K562 (cell line): ENCODE results near the gene ABHD5. TPM values are rescaled to one million over a fixed set of nuclear protein-coding genes. Genes with fewer than 3 reads are reported as not detected.
A peak's percentile ranks its signal among the peaks of the same experiment; 100 is the strongest.

Experiments used
- ATAC-seq: fragments of 200-7000 bp; cut with Tn5 transposase; 3 replicates; pipeline ENCODE4 v1.9.1; 2020; ENCODE audit warnings: moderate library complexity
- BruUV-seq: library from RNA; stranded (reverse); fragments of 400-500 nt; replicated peaks from 2 replicates; lab custom pipeline; 2021; lab: Mats Ljungman, UMichigan
- CTCF ChIA-PET: fragments of 300-600 bp; formaldehyde crosslinking; extraction: SDS; loops from one replicate; lab custom pipeline; 2021; ENCODE audit warnings: low intra/inter-chr PET ratio; lab: Yijun Ruan, JAX
- POLR2A ChIA-PET: fragments of 300-600, 350-650 bp; sonication (Branson Sonifier 250); formaldehyde crosslinking; extraction: SDS; loops from one replicate; lab custom pipeline; 2021; ENCODE audit warnings: antibody characterized with exemption, inconsistent platforms; lab: Yijun Ruan, JAX
- DNase-seq, 4 experiments: peaks; one replicate each; pipeline versions ENCODE4 v3.0.0 to v3.0.0-alpha.2; 2011 to 2018; ENCODE audit warnings: low spot score in 3 of 4, mixed read lengths in 3 of 4; ENCODE audit errors: extremely low read depth in 1 of 4
- FAIRE-seq: peaks from 2 replicates; lab custom pipeline; 2011; peaks lifted over from hg19 to GRCh38; lab: Jason Lieb, UNC
- H2AFZ ChIP-seq: 2 replicates; pipeline ENCODE4 v1.6.0; 2011; ENCODE audit warnings: low read depth, low read length, control low read depth, inconsistent platforms
- H3K27ac ChIP-seq: fragments of 200-600 bp; 3 replicates; pipeline ENCODE4 v1.8.0; 2011; ENCODE audit warnings: low read depth, mild to moderate bottlenecking, control low read depth, inconsistent platforms, low read length, moderate library complexity, mixed read lengths; ENCODE audit errors: extremely low read depth
- H3K27me3 ChIP-seq, 2 experiments: fragments of 300-600 bp in 1 of 2; 2 replicates in 1 of 2; 3 replicates in 1 of 2; pipeline versions ENCODE4 v1.6.0 to v1.8.0; 2011; ENCODE audit warnings: inconsistent platforms in 2 of 2, low read length in 2 of 2, mild to moderate bottlenecking in 1 of 2, mixed read lengths in 1 of 2, moderate library complexity in 1 of 2; ENCODE audit not compliant: control insufficient read depth in 2 of 2, insufficient read depth in 2 of 2
- H3K36me3 ChIP-seq: fragments of 300-600 bp; 3 replicates; pipeline ENCODE4 v1.8.0; 2011; ENCODE audit warnings: mild to moderate bottlenecking, low read length, inconsistent platforms; ENCODE audit not compliant: control insufficient read depth, insufficient read depth
- H3K4me1 ChIP-seq, 2 experiments: fragments of 200-600 bp in 1 of 2; replicated peaks in 1 of 2; 2 replicates in 1 of 2; 3 replicates in 1 of 2; pipeline versions ENCODE4 v1.5.1 to v1.8.0; 2011; ENCODE audit warnings: inconsistent platforms in 2 of 2, low read length in 2 of 2, mild to moderate bottlenecking in 1 of 2, mixed read lengths in 1 of 2, moderate library complexity in 1 of 2; ENCODE audit not compliant: control insufficient read depth in 2 of 2, insufficient read depth in 2 of 2
- H3K4me2 ChIP-seq: 2 replicates; pipeline ENCODE4 v1.6.1; 2011; ENCODE audit warnings: low read length, control low read depth, inconsistent platforms, mixed read lengths; ENCODE audit not compliant: insufficient read depth
- H3K4me3 ChIP-seq: fragments of 200-600 bp; sonication (generic), shearing (Covaris generic); 2 replicates; pipeline ENCODE4 v1.5.1; 2016; ENCODE audit warnings: control low read depth, inconsistent platforms
- H3K79me2 ChIP-seq: fragments of 200-600 bp; 3 replicates; pipeline ENCODE4 v1.8.0; 2011; ENCODE audit warnings: low read length, inconsistent platforms; ENCODE audit not compliant: control insufficient read depth, insufficient read depth
- H3K9ac ChIP-seq, 2 experiments: 2 replicates each; pipeline versions ENCODE4 v1.6.0 to v1.6.1; 2011; ENCODE audit warnings: low read depth in 2 of 2, low read length in 2 of 2, control low read depth in 1 of 2, inconsistent platforms in 1 of 2, mild to moderate bottlenecking in 1 of 2, mixed read lengths in 1 of 2; ENCODE audit not compliant: insufficient read depth in 1 of 2
- H3K9me1 ChIP-seq: one replicate; pipeline ENCODE4 v1.6.0; 2011; ENCODE audit warnings: inconsistent platforms, mild to moderate bottlenecking, low read length, moderate library complexity; ENCODE audit not compliant: control insufficient read depth, insufficient read depth
- H3K9me3 ChIP-seq: replicated peaks from 2 replicates; pipeline ENCODE4 v1.5.1; 2011; ENCODE audit warnings: low read depth, low read length, inconsistent platforms; ENCODE audit not compliant: control insufficient read depth, insufficient read depth
- H4K20me1 ChIP-seq: replicated peaks from 2 replicates; pipeline ENCODE4 v1.6.1; 2011; ENCODE audit warnings: low read length, inconsistent platforms, mixed read lengths; ENCODE audit not compliant: control insufficient read depth, insufficient read depth
- C11orf30 ChIP-seq: fragments of 450-650 bp; IDR thresholded peaks from 2 replicates; pipeline ENCODE4 v1.6.1; 2016; ENCODE audit warnings: low read depth, mild to moderate bottlenecking
- CTCF ChIP-seq, 3 experiments: IDR thresholded peaks in 2 of 3; conservative IDR thresholded peaks in 1 of 3; 2 replicates each; pipeline ENCODE4 v1.5.1; 2011 to 2012; ENCODE audit warnings: low read length in 3 of 3, mild to moderate bottlenecking in 3 of 3, control low read depth in 2 of 3, improper control_type of control experiment in 1 of 3, inconsistent platforms in 1 of 3, low read depth in 1 of 3, mixed read lengths in 1 of 3, moderate library complexity in 1 of 3; ENCODE audit not compliant: insufficient read depth in 2 of 3
- HNRNPLL ChIP-seq: fragments of 200-400 bp; formaldehyde crosslinking; IDR thresholded peaks from 2 replicates; pipeline ENCODE4 v1.6.1; 2017; ENCODE audit warnings: low read length, low read depth, mild to moderate bottlenecking; ENCODE audit not compliant: poor library complexity, severe bottlenecking
- MAFG ChIP-seq: fragments of 450-650 bp; conservative IDR thresholded peaks from 2 replicates; pipeline ENCODE4 v1.6.1; 2016; ENCODE audit warnings: missing genetic modification characterization, missing compliant biosample characterization
- POLR2G ChIP-seq: fragments of 200-400 bp; formaldehyde crosslinking; IDR thresholded peaks from 2 replicates; pipeline ENCODE4 v1.6.1; 2017; ENCODE audit warnings: low read depth, mild to moderate bottlenecking, antibody characterized with exemption, low read length, moderate library complexity
- PURB ChIP-seq: sonication (generic); formaldehyde crosslinking; IDR thresholded peaks from 2 replicates; pipeline ENCODE4 v1.9.0; 2021; ENCODE audit warnings: low read depth, mild to moderate bottlenecking, missing genetic modification reagents
- RB1 ChIP-seq: fragments of 450-650 bp; IDR thresholded peaks from 2 replicates; pipeline ENCODE4 v1.6.1; 2017; ENCODE audit warnings: low read depth, mild to moderate bottlenecking
- ZFP1 ChIP-seq: fragments of 450-650 bp; formaldehyde crosslinking; IDR thresholded peaks from 2 replicates; pipeline ENCODE4 v1.4.0; 2020; ENCODE audit warnings: mild to moderate bottlenecking, mixed read lengths
- ZNF764 ChIP-seq: fragments of 250-450 bp; sonication (Bioruptor Pico); IDR thresholded peaks from 2 replicates; pipeline ENCODE4 v1.4.0; 2020; ENCODE audit warnings: low read depth, mild to moderate bottlenecking, moderate library complexity
- ZNF778 ChIP-seq: fragments of 450-650 bp; formaldehyde crosslinking; IDR thresholded peaks from 2 replicates; pipeline ENCODE4 v1.4.0; 2020; ENCODE audit warnings: mild to moderate bottlenecking, moderate library complexity
- WGBS: fragments of 100-300 bp; shearing (Covaris generic); methylation state at CpG from one replicate; pipeline ENCODE4 v1.1.6; 2016; ENCODE audit warnings: low coverage, mixed read lengths; ENCODE audit not compliant: insufficient coverage; ENCODE audit errors: missing lambda C conversion rate; 5-methylcytosine and 5-hydroxymethylcytosine counted together
- in situ Hi-C: fragments of 300-500 bp; cut with MboI; formaldehyde crosslinking; loops from 4 replicates; pipeline ENCODE4 v1.15.0; 2018; ENCODE audit warnings: inconsistent platforms, mixed read lengths
- intact Hi-C: fragments of 100-400 bp; cut with micrococcal nuclease; formaldehyde crosslinking; loops from 2 replicates; pipeline ENCODE4 v1.14.2; 2022
- polyA plus RNA-seq, 8 experiments: library from polyadenylated mRNA; depleted of rRNA in 4 of 8; stranded (reverse) in 5 of 8; unstranded in 3 of 8; fragments of >200 nt; fragmentation: Nextera tagmentation in 2 of 8; fragmentation: Illumina TruSeq in 1 of 8; extraction: Ambion mirVana in 2 of 8; extraction: Trizol in 1 of 8; gene quantifications; 2 replicates each; pipeline versions ENCODE4 v1.2.1 to v1.2.3, GENCODE V29; 2011 to 2014; ENCODE audit warnings: inconsistent platforms in 1 of 8, missing spikeins in 1 of 8
- total RNA-seq, 7 experiments: library from RNA; depleted of rRNA in 6 of 7; stranded (reverse); fragments of >200 nt in 6 of 7; fragmentation: Illumina TruSeq in 2 of 7; extraction: Trizol in 2 of 7; gene quantifications; 2 replicates each; pipeline versions ENCODE4 v1.2.1 to v1.2.3, GENCODE V29; 2011 to 2021; ENCODE audit warnings: low replicate concordance in 1 of 7

The ABHD5 gene
- total and polyA plus RNA-seq, 9 of the 15 experiments (the other 6 are each of a cell fraction or from before 2014, with no cell fraction given) = 27.8 to 61.7 (median 39.9) TPM

DNA sequence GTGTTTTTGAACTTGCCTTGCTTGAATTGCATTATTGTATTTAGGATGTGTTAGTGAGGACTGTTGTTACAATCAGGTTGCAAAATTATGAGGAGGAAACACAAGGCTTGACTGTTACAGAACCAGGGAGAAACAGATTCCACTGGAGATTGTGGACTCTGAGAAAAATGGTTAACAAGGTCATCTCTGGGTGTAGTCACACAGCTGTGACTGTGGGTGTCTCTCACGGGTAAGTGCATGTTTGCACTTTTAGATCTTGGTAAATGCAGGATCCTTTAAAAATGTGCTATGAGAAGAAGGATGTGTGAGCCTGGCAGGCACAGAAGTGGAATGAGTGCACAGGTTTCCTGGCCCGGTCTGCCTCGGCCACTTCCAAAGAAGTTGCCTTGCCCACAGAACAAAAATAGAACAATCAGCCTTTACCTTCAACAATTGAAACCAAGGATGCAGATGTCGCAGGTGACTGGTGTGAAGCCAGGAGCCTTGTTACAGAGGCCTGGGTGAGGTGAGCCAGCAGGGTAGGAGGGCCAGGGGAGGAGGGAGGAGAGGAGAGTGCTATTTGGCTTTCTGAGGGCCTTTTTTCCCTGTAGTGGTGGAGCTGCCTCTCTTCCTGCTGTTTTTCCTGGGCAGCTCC lies 68.0 kb downstream of the ABHD5 start:
- Histone ChIP-seq H3K4me3 (no peak overlapping the region), H3K4me2 (no peak overlapping the region), H2AFZ (no peak overlapping the region), H3K4me1 (peaks cover 0 to 8% of the 10 kb centered on the region in 2 experiments; a peak in 3 of 5 replicates), H4K20me1 (0 out of 2 replicates have a peak, but pooled peaks cover 3% of the 10 kb centered on the region), H3K36me3 (no peaks in the 10 kb centered on the region), H3K27ac (no peak overlapping the region), H3K9ac (no peak overlapping the region), H3K9me1 (no peaks in the 10 kb centered on the region), H3K9me3 (no peaks in the 10 kb centered on the region), H3K79me2 (no peaks in the 10 kb centered on the region), H3K27me3 (no peaks in the 10 kb centered on the region; a peak in 1 of 5 replicates)
- peak; percentile 6 for FAIRE-seq
- no peak; the same call in 2 of the 3 replicates for ATAC-seq
- TF ChIP-seq ZFP1 (CRISPR knock-in tag) (no peak), POLR2G (no peak)
- no peak for DNase-seq
- ChIA-PET POLR2A (interaction anchor here (1.6 kb wide), 1 partner anchor 10 kb away, joined by 9 read pairs; no protein-coding TSS in a partner anchor), CTCF (no interaction called here)
- intact Hi-C loops (loop anchor here (1.0 to 5.0 kb wide), 3 partner anchors 68 to 214 kb away; partner anchors contain the start of gene ABHD5), in situ Hi-C loops (no loop called here)
- no TSS peak for BruUV-seq
- 48% methylated on average over 4 of the region's 4 CpGs for WGBS

DNA sequence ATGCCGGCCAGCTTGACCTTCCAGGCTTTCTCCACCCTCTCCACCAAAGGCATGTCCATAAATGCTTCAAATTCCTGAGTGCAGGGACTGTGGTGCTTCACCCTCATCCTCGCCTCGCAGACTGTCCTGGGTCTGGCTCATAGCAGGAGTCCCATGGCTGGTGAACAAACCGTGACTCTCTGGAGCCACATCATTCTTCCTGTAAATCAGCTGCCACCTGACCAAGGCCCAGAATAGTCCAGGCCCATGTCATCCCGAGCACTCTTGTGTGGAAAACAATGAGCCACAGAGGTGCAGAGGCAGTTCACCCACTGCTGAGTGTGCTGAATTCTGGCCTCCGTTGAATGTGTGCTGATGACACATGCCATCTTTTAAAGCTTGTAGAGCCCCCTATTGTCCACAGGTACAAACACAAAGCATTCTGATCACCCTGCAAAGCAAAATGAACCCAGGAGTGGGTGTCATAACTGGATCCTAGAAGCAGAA lies 68.6 kb downstream of the ABHD5 start:
- Histone ChIP-seq H2AFZ (peak overlapping the region; percentile 65), H3K27me3 (no peaks in the 10 kb centered on the region; a peak in 1 of 5 replicates), H3K4me3 (no peak overlapping the region), H3K79me2 (no peaks in the 10 kb centered on the region), H3K9ac (no peak overlapping the region), H4K20me1 (0 out of 2 replicates have a peak, but pooled peaks cover 3% of the 10 kb centered on the region), H3K4me1 (peaks cover 0 to 8% of the 10 kb centered on the region in 2 experiments; a peak in 3 of 5 replicates), H3K9me3 (no peaks in the 10 kb centered on the region), H3K36me3 (no peaks in the 10 kb centered on the region), H3K9me1 (no peaks in the 10 kb centered on the region), H3K4me2 (no peak overlapping the region), H3K27ac (no peak overlapping the region)
- intact Hi-C loops (loop anchor here (1.0 to 5.0 kb wide), 3 partner anchors 69 to 215 kb away; partner anchors contain the start of gene ABHD5), in situ Hi-C loops (no loop called here)
- no TSS peak for BruUV-seq
- DNase-seq (peak in 2 of 4 experiments; percentile 49 to 50), FAIRE-seq (peak; percentile 82), ATAC-seq (peak; percentile 84)
- ChIA-PET CTCF (no interaction called here), POLR2A (interaction anchor here (0.6 kb wide), 1 partner anchor 26 kb away, joined by 3 read pairs; no protein-coding TSS in a partner anchor)
- 52% methylated on average over 6 of the region's 6 CpGs for WGBS
- peak; percentile 37; the same call in 1 of the 2 replicates for TF ChIP-seq RB1
- TF ChIP-seq C11orf30 = peak; percentile 86
- TF ChIP-seq ZNF764 (CRISPR knock-in tag) = no peak
- peak; percentile 55 to 69 (median 62) for TF ChIP-seq CTCF (IDR thresholded peaks at IDR 0.05 in 2 of 3, conservative IDR thresholded peaks at IDR 0.05 in 1 of 3; ENCODE audit: insufficient read depth in 2 of 3, low read depth in 1 of 3, low read length in 3 of 3)
- no peak for TF ChIP-seq HNRNPLL
- no peak for TF ChIP-seq ZNF778
- TF ChIP-seq PURB (CRISPR knock-in tag) = no peak
- TF ChIP-seq MAFG (tag) = peak; percentile 68
